Lower leg skin (tissue), 3 donors: Measurements from ENCODE around the gene INSYN2B.

Source experiments
- CTCF ChIP-seq, 3 donors: fragments of 450-650 bp; IDR thresholded peaks; one replicate each; pipeline ENCODE4 v1.5.1; 2016; ENCODE audit warnings: antibody characterized with exemption in 3 of 3, mild to moderate bottlenecking in 3 of 3, moderate library complexity in 2 of 3
- POLR2A ChIP-seq, 2 donors: fragments of 450-650 bp; IDR thresholded peaks; one replicate each; pipeline ENCODE4 v1.6.1; 2016 to 2017; ENCODE audit warnings: antibody characterized with exemption in 2 of 2, mild to moderate bottlenecking in 1 of 2, moderate library complexity in 1 of 2

- no peak for TF ChIP-seq POLR2A (IDR thresholded peaks at IDR 0.05)
- TF ChIP-seq CTCF (IDR thresholded peaks at IDR 0.05): no peak
These were observed 90.7 kb downstream of the INSYN2B start for GRCh38 chr5:169889572-169889971.
